OCI-LY7 (cell line): ENCODE results near the gene ABCA2. TPM values are rescaled to one million over a fixed set of nuclear protein-coding genes. Genes with fewer than 3 reads are reported as not detected.

Source experiments
- BruUV-seq: library from RNA; stranded (reverse); fragments of 400-500 nt; replicated peaks from 2 replicates; lab custom pipeline; 2021; lab: Mats Ljungman, UMichigan
- CTCF ChIA-PET: fragments of 300-600 bp; sonication (Branson Sonifier 250); formaldehyde crosslinking; loops from one replicate; lab custom pipeline; 2022; ENCODE audit warnings: antibody characterized with exemption; ENCODE audit not compliant: unreplicated experiment; lab: Charles Lee
- POLR2A ChIA-PET: fragments of 300-600 bp; sonication (Branson Sonifier 250); formaldehyde crosslinking; loops from one replicate; lab custom pipeline; 2022; ENCODE audit warnings: antibody characterized with exemption; lab: Charles Lee
- DNase-seq: peaks from one replicate; pipeline ENCODE4 v3.0.0-alpha.2; 2015; ENCODE audit warnings: low spot score
- H2AFZ ChIP-seq: fragments of 200-600 bp; sonication (generic), shearing (Covaris generic); 2 replicates; pipeline ENCODE4 v1.6.1; 2014; ENCODE audit warnings: mild to moderate bottlenecking, antibody characterized with exemption, low read length, moderate library complexity
- H3K27ac ChIP-seq: fragments of 200-600 bp; sonication (generic); 2 replicates; pipeline ENCODE4 v1.5.1; 2014; ENCODE audit warnings: mixed run types, low read depth, mild to moderate bottlenecking, moderate library complexity, low read length, inconsistent platforms; ENCODE audit not compliant: poor library complexity, severe bottlenecking
- H3K36me3 ChIP-seq: fragments of 200-600 bp; sonication (generic); 2 replicates; pipeline ENCODE4 v1.6.1; 2014; ENCODE audit warnings: mild to moderate bottlenecking, antibody characterized with exemption, low read length, moderate library complexity, mixed read lengths; ENCODE audit not compliant: insufficient read depth
- H3K4me1 ChIP-seq: fragments of 200-600 bp; sonication (generic); 2 replicates; pipeline ENCODE4 v1.5.1; 2014; ENCODE audit warnings: mild to moderate bottlenecking, low read length; ENCODE audit not compliant: insufficient read depth, poor library complexity, severe bottlenecking
- H3K4me2 ChIP-seq: fragments of 200-600 bp; sonication (generic); 2 replicates; pipeline ENCODE4 v1.6.1; 2014; ENCODE audit warnings: mild to moderate bottlenecking, low read length
- H3K4me3 ChIP-seq: fragments of 200-600 bp; sonication (generic); 2 replicates; pipeline ENCODE4 v1.5.1; 2014; ENCODE audit warnings: mild to moderate bottlenecking, low read depth, low read length; ENCODE audit not compliant: poor library complexity, severe bottlenecking
- H3K79me2 ChIP-seq: fragments of 200-600 bp; sonication (generic); 2 replicates; pipeline ENCODE4 v1.6.1; 2016; ENCODE audit warnings: low read depth, mild to moderate bottlenecking, low read length, moderate library complexity, mixed read lengths; ENCODE audit not compliant: insufficient read depth
- H3K9me2 ChIP-seq: fragments of 200-600 bp; sonication (generic); 2 replicates; pipeline ENCODE4 v1.6.1; 2016; ENCODE audit warnings: mild to moderate bottlenecking, low read length, mixed read lengths; ENCODE audit not compliant: insufficient read depth
- H3K9me3 ChIP-seq: fragments of 200-600 bp; sonication (generic); 2 replicates; pipeline ENCODE4 v1.6.1; 2014; ENCODE audit warnings: mild to moderate bottlenecking, mixed run types, low read length, mixed read lengths
- H4K20me1 ChIP-seq: fragments of 200-600 bp; sonication (generic); 2 replicates; pipeline ENCODE4 v1.6.1; 2014; ENCODE audit warnings: mild to moderate bottlenecking, antibody characterized with exemption, low read length, moderate library complexity, mixed read lengths; ENCODE audit not compliant: insufficient read depth
- EZH2phosphoT487 ChIP-seq: fragments of 200-600 bp; sonication (generic); IDR thresholded peaks from 2 replicates; pipeline ENCODE4 v1.6.1; 2018; ENCODE audit warnings: low read depth, borderline replicate concordance, mild to moderate bottlenecking, mixed run types, antibody characterized with exemption, low read length, moderate library complexity, mixed read lengths
- intact Hi-C: fragments of 100-400 bp; cut with micrococcal nuclease; formaldehyde crosslinking; loops from one replicate; pipeline ENCODE4 v1.10.0; 2022; ENCODE audit not compliant: unreplicated experiment
- total RNA-seq, 2 experiments: library from RNA; depleted of rRNA in 1 of 2; stranded (reverse); fragments of >200 nt in 1 of 2; shearing (Covaris generic) in 1 of 2; gene quantifications; 2 replicates each; pipeline ENCODE4 v1.2.3, GENCODE V29; 2014 to 2022
- TF ChIP-seq, protein P1 (sequence below): fragments of 200-600 bp; sonication (generic); conservative IDR thresholded peaks from 2 replicates; pipeline ENCODE4 v1.5.1; 2014; ENCODE audit warnings: mild to moderate bottlenecking, antibody characterized with exemption, low read length, moderate library complexity, mixed read lengths

The ABCA2 gene
- total RNA-seq, 2 experiments from 2014 or later, result 4.1 to 10.6 TPM

DNA sequence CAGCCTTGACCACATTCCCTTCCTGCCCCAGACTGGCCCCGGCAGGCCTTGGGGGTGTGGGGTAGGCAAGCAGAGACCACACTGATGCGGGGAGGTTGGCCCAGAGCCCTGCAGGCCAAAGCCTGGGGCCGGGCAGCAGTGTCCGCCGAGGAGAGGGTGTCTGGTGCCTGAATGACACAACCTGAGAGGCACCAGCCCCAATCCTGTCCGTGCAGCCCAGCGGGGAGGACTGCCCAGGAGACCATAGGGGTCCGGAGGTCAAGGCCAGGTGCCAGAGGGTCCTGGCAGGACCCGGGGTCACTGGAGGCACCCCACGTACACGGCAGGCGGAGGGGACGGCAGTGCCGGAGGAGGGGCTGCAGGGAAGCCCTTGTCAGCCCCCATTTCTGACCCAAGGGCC, 56.3 kb downstream of the ABCA2 start:
- H3K4me3 ChIP-seq, result no peak overlapping the region
- H3K9me2 ChIP-seq, result no peaks in the 10 kb centered on the region
- ChIA-PET CTCF (no interaction called here), POLR2A (no interaction called here)
- intact Hi-C loops, result no loop called here
- no peak overlapping the region for H2AFZ ChIP-seq
- no TSS peak for BruUV-seq
- H3K36me3 ChIP-seq, result no peaks in the 10 kb centered on the region
- H3K4me1 ChIP-seq, result no peaks in the 10 kb centered on the region
- H3K4me2 ChIP-seq, result no peak overlapping the region
- TF ChIP-seq EZH2phosphoT487, result no peak
- TF ChIP-seq, protein P1, sequence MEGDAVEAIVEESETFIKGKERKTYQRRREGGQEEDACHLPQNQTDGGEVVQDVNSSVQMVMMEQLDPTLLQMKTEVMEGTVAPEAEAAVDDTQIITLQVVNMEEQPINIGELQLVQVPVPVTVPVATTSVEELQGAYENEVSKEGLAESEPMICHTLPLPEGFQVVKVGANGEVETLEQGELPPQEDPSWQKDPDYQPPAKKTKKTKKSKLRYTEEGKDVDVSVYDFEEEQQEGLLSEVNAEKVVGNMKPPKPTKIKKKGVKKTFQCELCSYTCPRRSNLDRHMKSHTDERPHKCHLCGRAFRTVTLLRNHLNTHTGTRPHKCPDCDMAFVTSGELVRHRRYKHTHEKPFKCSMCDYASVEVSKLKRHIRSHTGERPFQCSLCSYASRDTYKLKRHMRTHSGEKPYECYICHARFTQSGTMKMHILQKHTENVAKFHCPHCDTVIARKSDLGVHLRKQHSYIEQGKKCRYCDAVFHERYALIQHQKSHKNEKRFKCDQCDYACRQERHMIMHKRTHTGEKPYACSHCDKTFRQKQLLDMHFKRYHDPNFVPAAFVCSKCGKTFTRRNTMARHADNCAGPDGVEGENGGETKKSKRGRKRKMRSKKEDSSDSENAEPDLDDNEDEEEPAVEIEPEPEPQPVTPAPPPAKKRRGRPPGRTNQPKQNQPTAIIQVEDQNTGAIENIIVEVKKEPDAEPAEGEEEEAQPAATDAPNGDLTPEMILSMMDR, result no peak
- H4K20me1 ChIP-seq, result no peaks in the 10 kb centered on the region
- no peak for DNase-seq
- H3K27ac ChIP-seq, result no peak overlapping the region
- no peaks in the 10 kb centered on the region for H3K9me3 ChIP-seq
- H3K79me2 ChIP-seq, result no peaks in the 10 kb centered on the region

DNA sequence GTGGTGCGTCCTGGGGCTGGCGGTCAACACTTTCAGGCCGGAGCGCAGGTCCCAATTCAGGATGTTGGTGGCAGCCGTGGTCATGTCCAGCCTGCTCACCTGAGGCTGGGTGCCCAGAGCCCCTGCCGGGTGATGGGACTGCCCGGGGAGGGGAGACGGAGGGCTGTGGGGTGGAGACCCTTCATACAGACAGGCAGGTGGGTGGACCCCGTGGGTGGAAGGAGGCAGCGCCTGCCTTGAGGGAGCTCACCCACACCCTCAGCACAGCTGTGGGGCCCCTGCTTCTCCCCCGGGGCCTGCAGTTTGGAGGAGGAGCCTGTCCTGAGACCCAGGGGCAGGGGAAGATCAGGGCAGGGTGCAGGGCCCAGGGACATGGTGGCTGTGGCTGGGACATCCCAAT, 57.7 kb downstream of the ABCA2 start:
- Histone ChIP-seq H3K4me3 (no peak overlapping the region), H3K79me2 (no peaks in the 10 kb centered on the region), H3K36me3 (no peaks in the 10 kb centered on the region), H3K4me1 (peaks cover 8% of the 10 kb centered on the region), H3K4me2 (no peak overlapping the region), H4K20me1 (no peaks in the 10 kb centered on the region), H3K27ac (no peak overlapping the region), H3K9me3 (no peaks in the 10 kb centered on the region), H2AFZ (no peak overlapping the region), H3K9me2 (no peaks in the 10 kb centered on the region)
- DNase-seq, result no peak
- ChIA-PET CTCF (no interaction called here), POLR2A (no interaction called here)
- intact Hi-C loops, result no loop called here
- TF ChIP-seq, protein P1, result no peak
- TF ChIP-seq EZH2phosphoT487, result no peak
- BruUV-seq, result no TSS peak

DNA sequence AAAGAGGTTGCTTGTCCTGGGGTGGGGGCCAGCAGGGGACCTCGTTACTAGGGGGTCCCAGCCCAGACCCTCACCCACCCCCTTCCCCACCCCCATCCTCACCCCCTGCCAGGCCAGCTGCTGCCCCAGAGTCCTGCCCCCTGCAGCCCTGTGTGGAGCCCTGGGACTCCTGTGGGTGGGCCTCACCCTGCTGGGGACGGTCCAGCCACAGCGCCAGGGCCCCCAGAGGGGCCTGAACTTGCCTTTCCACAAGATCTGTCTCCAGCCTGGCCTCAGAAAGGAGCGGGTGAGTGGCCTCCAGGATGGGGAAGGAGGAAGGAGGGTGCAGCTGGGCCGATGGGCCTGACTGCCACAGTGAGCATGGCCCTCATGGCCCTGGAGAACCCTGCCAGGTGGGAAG, 58.3 kb downstream of the ABCA2 start:
- H2AFZ ChIP-seq, result no peak overlapping the region
- H3K4me2 ChIP-seq, result no peak overlapping the region
- CTCF ChIA-PET, result no interaction called here
- BruUV-seq, result no TSS peak
- intact Hi-C loops, result no loop called here
- no peaks in the 10 kb centered on the region for H4K20me1 ChIP-seq
- TF ChIP-seq, protein P1, result no peak
- no peak for TF ChIP-seq EZH2phosphoT487
- H3K79me2 ChIP-seq, result no peaks in the 10 kb centered on the region
- POLR2A ChIA-PET, result no interaction called here
- no peaks in the 10 kb centered on the region for H3K36me3 ChIP-seq
- H3K9me3 ChIP-seq, result no peaks in the 10 kb centered on the region
- H3K27ac ChIP-seq, result no peak overlapping the region
- peaks cover 8% of the 10 kb centered on the region for H3K4me1 ChIP-seq
- no peak overlapping the region for H3K4me3 ChIP-seq
- no peaks in the 10 kb centered on the region for H3K9me2 ChIP-seq
- no peak for DNase-seq
